CD4-positive, alpha-beta T cell treated with Interleukin-6 at 100 ng/mL for 8 hours (primary cell): ENCODE results near the gene ENTPD7.
A peak's percentile ranks its signal among the peaks of the same experiment; 100 is the strongest.
"Not testable (repeated sequence)": the region's sequence is repeated elsewhere in the genome, so short reads cannot be mapped to it uniquely, and the experiment has no call there.

ENCODE experiments used
- DNase-seq: peaks from one replicate; pipeline ENCODE4 v3.0.0-alpha.2; 2020; ENCODE audit warnings: mixed read lengths, low spot score

Gene ENTPD7

DNA sequence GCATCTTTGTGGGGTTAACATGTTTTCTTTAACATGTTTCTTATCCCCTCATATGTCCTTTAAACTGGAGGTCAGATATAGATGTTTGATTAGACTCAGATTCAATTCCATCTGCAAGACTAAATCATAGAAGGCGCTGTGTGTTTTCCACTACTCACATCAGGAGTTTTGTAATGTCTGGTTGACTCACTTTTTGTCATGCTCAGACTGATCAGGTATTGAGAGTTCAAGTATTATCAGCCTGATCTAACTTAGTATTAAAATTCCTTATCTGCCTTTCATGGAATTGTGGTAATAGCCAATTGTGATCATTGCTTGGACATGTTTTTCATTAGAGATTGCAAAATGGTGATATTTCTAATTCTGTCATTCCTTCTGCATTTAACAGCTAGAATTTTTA, 30.2 kb downstream of the ENTPD7 start:
- DNase-seq, result no peak

DNA sequence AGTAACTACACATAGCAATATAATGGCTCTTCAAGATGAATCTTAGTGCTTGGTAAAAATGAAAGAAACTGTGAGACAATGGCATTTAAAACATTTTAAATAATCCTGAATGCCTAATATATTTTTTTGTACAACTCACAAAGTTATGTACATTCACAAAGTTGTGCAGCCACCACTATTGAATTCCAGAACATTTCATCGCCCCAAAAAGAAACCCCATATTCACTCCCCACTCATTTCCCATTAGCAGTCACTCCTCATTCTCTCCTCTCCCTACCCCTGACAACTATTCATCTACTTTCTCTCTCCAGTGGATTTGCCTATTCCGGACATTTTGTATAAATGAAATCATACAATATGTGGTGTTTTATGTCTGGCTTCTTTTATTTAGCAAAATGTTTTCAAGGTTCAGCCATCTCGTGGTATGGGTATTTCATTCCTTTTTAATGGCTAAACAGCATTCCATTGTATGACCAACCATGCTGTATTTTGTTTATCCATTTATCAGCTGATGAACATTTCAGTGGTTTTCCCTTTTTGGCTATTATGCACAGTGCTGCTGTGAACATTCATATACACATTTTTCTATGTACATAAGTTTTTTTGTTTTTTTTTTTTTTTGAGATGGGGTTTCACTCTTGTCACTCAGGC, 34.7 kb downstream of the ENTPD7 start:
- DNase-seq, result no peak

DNA sequence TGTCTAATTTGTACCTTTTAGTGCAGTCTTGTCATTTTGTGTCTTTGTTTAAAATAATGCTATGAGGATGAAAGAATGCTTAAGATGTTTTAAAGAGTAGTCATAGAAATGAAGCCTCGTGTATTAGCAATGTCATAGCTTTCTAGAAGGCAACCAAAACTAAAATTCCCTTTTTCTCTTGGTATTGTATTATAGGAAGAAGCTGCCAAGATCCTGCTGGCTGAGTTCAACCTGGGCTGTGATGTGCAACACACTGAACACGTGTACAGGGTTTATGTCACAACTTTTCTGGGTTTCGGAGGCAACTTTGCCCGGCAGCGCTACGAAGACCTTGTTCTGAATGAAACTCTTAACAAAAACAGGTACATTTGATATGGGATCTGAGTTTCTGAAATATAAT, 36.5 kb downstream of the ENTPD7 start:
- DNase-seq, result no peak

DNA sequence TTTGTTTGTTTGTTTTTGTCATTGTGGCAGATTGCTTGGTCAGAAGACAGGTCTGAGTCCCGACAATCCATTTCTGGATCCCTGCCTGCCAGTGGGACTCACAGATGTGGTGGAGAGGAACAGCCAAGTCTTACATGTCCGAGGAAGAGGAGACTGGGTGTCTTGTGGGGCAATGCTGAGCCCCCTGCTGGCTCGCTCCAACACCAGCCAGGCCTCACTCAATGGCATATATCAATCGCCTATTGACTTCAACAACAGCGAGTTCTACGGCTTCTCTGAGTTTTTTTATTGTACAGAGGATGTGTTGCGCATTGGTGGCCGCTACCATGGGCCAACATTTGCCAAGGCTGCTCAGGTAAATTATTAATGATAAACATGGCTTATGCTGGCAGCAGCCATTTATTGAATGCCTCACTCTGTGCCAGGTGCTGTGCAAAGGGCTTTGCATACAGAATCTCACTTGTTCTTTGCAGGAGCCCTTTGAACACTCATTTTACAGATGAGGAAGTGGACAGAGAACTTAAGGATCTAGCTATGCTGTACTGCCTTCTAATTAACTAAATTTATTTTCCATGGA, 39.3 kb downstream of the ENTPD7 start:
- DNase-seq, result no peak

DNA sequence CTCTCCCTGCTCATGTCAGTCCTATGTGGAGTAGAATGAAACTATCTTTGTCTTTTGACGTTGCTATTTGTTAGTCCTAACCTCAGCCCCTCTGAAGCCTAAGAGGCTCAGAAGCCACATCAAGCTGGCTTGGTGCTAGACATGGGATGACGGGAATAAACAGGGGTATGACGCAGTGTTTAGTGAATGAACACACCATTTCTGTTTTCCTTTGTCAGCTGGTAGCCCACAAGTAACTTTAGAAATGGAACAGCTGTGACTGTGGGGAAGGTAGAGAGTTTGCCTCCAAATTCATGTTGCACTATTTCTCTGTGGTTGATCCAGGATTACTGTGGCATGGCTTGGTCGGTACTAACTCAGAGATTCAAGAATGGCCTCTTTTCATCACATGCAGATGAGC, 41.3 kb downstream of the ENTPD7 start:
- DNase-seq, result no peak

DNA sequence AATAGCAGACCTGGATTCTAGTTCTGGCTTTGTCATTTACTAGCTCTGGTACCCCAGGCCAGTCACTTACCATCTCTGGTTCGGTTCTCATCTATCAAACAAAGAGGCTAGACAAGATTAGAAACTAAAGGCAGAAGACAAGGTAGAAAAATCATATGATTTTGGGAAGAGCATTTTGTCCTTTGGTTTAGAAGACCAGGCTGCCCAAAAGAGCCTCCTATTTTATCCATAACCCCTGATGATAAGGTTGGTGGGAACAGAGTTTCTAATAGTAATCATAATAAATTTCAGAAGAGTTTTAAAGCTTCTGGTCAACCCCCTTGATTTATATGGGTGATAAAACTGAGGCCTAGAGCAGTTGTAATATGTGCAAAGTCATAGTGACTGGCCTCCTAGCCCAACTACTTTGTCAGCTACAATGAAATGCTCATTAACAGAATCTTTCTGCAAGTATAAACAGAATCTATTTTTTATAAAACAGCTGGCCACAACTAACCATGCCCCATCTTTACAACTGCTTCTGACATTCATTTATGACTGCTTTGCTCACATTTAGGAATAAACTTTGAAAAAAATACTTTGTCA, 49.2 kb downstream of the ENTPD7 start:
- DNase-seq, result no peak

DNA sequence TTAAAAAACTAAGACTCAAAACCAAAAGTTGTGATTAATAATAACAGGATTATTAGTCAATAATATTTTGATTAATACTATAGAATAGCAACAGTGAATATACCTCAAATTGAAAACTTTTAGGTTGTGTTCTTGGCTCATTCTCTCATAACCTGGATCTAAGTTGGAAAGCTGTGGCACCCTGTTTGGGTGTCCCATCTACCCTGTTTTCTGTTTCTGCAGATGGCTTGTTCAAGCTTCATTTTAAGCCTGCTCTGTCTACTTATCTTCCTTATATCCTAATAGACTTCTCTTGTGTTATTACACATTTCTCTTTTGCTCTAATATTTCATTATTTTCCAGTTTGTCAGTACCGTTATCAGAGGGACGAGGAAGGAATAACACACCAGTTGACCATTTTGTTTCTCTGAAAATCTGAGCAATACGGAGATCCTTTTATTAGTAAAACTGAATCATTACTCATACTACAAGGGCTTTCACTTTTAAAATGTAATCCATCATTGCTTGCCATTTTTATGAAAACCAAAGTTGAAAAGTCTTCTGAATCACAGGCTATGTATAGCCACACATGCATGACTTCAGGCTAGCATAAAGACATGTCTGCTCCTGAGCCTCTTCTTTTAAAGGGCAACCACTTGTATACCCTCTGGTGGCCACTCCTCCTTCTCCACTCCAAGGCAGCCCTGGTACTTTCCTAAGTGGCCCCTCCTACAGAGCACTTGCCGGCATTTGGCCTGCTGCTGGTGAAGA, 50.3 kb downstream of the ENTPD7 start:
- DNase-seq, result no peak

DNA sequence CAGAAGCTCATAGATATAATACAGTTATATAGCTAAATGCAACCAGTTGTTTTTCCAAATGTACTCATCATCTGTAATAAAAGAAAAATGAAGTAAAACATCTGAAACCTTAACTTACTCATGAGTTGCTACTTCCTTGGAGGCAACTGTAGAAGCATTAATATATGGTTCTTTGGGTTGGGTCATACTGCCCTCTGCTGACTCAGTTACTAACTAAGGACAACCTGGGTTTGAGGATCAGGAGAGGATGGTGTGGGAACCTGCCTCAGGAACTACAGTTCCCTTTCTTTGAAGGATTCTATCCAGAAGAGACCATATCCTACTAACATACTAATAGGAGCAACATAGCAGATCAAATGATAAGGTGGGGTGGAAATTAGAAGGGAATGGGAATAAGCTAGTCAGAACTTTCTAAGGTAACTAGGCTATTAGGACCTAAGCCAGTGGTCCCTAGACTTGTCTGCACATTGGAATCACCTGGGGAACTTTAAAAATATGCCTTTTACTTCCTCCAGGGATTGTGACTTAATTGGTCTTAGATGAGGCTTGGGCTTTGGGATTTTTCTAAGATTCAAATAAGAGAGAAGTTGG, 51.9 kb downstream of the ENTPD7 start:
- peak; percentile 26 for DNase-seq

DNA sequence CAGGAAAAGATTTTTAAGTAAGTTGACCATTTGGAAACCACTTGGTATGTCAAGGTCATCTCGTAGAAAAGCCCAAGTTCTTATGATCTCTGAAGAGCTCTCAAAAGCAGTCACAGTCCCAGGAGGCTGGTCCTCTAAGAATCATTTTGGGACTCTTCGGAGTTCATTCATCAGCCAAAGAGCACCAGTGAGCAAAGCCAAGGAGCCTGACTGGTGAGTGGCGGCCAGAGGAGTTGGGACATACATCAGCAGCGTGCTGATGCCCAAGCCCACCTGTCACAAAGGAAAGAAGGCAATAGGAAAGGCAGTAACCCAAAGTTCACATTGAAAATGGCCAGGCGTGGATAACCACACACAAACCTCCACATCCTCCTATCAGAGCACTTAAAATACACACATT, 55.1 kb downstream of the ENTPD7 start:
- DNase-seq, result no peak

DNA sequence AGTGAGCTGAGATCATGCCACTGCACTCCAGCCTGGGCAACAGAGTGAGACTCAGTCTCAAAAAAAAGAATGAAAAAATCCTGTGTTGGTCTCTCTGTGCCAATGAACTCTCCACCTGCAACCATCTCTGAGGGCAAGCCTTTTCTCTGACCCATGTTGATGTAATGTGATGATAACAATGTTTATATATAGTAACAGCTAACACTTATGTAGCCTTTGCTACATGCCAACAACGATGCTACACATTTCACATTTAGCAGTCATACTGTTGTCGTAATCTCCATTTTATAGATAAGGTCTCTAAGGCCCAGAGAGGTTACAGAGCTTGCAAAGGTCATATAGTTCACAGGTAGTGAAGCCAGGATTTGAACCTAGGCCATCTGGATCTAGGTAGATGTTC, 61.1 kb downstream of the ENTPD7 start:
- no peak for DNase-seq

DNA sequence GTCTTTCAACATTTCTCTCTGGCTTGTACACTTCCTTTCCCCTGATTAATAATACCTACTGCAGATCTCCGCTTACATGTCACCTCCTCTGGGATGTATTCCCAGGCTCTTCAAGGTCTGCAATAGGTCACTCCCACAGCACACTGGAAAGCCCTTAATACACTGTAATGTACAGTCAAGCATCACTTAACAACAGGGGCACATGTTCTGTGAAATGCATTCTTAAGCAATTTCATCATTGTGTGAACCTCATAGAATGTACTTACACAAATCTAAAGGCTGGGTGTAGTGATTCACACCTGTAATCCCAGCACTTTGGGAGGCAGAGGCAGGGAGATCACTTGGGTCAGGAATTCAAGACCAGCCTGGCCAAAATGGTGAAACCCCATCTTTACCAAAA, 70.7 kb downstream of the ENTPD7 start:
- no peak for DNase-seq

DNA sequence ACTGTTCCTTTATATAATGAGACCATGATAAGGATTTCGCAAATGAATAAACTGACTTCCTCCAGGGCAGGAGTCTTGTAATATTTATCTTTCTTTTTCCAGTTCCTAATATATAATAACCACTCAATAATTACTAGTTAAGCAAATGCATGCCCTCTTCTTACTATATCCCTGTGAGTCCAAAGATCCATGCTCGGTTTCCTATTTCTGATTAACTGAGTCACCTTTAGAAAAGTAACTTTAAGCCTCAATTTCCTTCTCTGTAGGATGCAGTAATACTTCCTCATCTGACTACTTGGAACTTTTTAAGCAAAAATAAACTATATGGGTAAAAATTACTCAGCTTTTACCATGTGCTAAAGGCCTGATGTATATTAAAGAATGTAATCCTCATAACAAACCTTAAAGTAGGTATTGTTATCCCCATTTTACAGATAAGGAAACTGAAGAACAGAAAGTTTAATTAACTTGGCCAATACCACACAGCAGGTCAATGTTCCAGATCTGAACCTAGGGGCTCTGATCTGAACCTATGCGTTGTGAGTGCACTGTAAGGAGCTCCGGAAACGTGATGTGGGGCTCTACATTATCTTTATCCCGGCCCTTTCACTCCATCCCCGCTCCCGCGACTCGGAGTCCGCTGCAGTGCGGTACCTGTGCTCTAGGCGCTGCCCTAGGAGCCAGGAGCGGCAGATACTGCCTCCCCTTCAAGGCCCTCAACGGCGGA, 72.2 kb downstream of the ENTPD7 start:
- DNase-seq, result no peak

DNA sequence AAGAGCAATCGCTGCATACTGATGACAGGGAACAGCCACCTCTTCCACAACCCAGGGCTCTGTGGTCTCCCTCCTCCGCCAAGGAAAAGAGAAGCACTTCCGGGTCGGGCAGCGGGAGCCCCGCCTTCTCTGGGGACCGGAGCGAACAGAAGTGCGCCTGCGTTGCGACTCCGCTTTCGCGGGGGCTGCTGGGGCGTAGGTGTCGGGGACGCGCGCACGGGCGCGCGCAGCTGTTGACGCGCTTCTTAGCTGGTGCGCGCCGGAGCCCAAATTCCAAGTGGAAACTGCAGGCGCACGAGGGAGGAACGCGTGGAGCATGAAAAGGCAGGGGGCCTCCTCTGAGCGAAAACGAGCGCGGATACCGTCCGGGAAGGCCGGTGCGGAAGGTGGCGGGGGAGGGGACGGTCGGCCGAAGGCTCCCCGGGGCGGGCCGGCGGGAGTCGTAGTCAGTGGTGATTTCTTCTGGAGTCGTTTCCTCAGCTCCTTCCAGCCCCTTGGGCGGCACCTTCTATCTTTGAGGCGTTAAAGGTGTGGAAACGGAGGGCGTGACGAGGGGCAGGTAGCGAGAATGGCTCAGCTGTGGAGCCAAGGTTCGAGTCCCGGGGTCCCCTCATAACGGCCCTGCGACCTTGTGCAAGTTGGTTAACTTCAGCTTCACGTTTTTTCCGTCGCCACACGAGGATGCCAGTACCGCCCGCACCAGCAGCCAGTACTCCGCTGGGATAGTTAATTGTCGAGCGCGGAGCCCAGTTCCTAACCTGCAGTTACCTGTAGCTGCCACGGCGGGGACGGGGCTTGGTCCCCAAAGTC, 72.9 kb downstream of the ENTPD7 start, which contains the start of the genes COX15 and CUTC:
TSS of gene COX15 (minus strand) at position 95 of the 810 bp plus-strand sequence. CDS start at position 17, 78 bp downstream.
TSS of gene CUTC (plus strand) at position 202 of the 810 bp plus-strand sequence. CDS start at position 317, 115 bp downstream.
- peak; percentile 95 for DNase-seq

DNA sequence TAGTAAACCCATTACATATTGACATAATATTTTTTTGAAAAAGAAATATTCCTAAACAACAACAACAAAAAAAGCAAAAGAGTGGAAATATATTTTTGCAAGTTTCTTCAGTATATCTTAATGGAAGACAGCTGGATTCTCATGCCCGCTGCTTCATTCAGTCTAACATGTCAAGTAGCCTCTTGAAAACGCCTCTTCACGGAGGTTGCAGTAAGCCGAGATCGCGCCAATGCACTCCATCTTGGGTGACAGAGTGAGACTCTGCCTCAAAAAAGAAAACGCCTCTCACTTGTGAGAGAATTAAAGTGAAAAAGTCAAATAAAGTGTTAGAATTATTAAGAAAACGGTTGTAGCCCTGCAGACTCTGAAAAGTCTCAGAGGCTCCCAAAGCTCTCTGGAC, 74.1 kb downstream of the ENTPD7 start:
- no peak for DNase-seq

DNA sequence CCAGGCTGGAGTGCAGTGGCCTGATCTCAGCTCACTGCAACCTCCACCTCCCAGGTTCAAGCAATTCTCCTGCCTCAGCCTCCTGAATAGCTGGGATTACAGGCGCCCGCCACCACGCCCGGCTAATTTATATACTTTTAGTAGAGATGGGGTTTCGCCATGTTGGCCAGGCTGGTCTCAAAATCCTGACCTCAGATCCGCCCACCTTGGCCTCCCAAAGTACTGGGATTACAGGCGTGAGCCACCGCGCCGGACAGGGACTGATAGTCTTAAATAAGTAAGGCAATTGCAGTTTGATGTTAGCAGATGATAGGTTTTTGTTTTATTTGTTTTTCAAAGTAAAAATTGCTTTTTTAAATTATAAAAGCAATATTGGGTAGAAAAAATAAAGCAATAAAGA, 74.8 kb downstream of the ENTPD7 start:
- not testable (repeated sequence) for DNase-seq

DNA sequence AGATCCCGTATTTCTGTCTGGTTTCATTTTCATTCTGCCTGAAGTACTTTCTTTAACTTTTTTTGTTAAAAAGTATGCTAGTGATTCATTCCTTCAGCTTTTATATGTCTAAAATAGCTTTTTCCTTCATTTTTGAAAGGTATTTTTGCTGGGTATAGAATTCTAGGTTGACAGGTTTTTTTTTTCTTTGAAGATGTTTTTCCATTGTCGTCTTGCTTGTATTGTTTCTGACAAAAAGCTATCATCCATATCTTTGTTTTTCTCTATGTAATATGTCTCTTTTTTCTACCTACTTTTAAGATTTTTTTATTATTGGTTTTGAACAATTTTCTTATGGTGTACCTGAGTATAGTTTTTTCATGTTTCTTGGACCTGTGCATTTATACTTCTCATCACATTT, 81.0 kb downstream of the ENTPD7 start:
- no peak for DNase-seq

DNA sequence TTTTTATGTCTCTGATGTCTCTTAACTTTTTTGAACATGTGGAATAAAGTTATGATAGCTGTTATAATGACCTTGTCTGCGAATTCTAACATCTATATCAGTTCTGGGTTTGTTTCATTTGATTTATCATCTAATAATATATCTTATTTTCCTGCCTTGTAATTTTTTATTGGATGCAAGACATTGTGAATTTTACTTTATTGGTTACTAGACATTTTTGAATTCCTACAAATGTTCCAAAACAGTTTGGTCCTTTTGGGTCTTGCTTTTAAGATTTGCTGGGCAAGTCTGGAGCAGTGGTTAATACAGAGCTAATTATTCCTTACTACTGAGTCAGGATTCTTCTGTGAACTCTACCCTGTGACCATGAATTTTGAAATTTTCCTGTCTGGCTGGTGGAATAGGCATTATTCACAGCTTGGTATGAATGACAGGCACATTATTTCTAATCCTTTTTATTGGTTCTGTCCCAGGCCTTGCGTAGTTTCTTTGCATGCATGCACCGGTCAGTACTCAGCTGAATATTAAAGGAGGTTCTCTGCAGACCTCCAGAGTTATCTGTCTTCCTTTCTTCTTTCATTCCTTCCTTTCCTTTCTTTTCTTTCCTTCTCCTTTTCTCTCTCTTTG, 81.7 kb downstream of the ENTPD7 start:
- no peak for DNase-seq

DNA sequence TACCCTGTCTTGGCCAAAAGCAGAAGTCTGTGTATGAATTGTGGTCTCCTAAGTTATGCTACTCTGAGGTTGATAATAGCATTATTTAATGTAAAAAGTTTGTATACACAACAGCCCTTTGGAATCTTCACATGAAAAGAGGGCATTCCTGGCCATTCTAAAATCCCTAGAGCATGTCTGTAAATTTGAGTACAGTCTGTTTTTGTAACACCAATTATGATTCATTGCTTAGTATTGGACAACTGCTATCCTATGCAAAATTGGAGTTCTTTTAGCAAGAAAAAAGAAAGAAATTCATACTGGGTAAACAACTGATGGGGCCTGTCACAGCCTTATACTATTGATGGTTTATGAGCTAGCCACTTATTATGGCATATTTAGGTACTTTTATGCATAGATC, 82.9 kb downstream of the ENTPD7 start:
- no peak for DNase-seq

DNA sequence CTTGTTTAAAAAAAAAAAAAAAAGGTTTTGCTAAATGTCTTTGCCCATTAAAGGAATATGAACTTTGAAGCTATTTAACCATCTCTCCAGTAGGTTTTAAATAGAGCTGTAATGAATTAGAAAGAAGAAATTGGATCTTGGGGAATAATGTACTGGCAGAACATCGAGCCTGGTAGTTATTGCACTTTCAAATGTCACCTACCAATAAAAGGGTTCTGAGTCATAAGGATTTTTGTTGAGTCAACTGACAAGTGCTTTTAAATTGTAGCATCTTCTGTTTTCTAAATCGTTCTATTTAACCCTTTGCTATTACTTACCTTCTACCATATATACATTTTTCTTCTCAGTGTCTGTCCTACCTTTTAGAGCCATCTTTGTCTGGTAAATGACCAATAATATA, 83.4 kb downstream of the ENTPD7 start:
- DNase-seq, result no peak

DNA sequence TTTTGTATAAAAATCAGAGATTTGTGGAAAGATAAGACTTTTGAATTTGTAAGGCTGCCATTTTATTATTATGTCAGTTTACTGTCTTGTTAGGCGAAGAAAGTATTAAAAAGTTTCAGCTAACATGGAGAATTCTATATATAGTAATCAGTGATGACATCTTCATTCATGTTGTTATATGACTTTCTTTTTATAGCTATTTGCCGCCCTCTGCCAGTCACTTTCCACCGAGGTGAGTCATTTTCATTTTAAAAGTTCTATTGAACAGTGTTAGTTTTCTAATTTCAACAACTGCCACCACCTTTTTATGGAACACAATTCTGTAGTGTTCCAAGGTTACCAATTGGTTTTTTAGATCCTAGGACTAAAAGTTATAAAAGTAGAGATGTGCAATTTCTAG, 84.5 kb downstream of the ENTPD7 start:
- no peak for DNase-seq
